ENCODE measurements around the gene COQ10A.
A peak's percentile ranks its signal among the peaks of the same experiment; 100 is the strongest.
"Not testable (repeated sequence)": the region's sequence is repeated elsewhere in the genome, so short reads cannot be mapped to it uniquely, and the experiment has no call there.

COQ10A gene

DNA sequence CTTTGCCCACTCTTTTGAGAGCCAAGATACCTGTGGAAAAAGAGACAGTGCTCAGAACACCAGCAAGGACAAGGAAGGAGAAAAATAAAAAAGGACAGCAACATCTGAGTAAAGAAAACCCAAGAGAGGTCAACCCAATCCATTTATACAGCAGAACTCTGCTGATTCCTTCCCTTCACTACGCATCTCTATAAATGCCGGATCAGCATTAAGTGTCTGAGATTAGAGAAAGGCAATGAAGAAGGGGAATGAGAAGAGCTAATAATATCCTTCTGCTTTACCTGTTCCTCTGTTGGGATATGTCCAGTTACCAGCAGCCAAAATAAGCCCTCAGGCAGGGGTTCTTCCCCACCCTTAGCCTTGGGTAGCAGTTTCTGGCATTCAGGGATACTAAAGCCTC is 15.8 kb downstream of the COQ10A start:
- H3K36me3 ChIP-seq (ENCODE audit: insufficient read depth, low read length): peaks cover 59% of the 10 kb centered on the region
- H3K9ac ChIP-seq (ENCODE audit: low read depth, low read length): no peak overlapping the region
- no peaks in the 10 kb centered on the region for H3K4me1 ChIP-seq (ENCODE audit: control insufficient read depth, insufficient read depth, low read length)

DNA sequence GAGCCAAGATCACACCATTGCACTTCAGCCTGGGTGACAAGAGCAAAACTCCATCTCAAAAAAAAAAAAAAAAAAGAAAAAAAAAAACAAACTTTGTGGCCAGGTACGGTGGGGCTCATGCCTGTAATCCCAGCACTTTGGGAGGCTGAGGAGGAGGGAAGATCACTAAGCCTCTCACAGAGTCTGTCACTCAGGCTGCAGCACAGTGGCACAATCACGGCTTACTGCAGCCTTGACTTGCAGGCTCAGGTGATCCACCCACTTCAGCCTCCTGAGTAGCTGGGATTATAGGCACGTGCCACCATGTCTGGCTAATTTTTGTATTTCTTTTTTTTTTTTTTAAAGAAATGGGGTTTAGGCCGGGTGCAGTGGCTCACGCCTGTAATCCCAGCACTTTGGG is 17.5 kb downstream of the COQ10A start:
- H3K27me3 ChIP-seq (ENCODE audit: control insufficient read depth, insufficient read depth, low read length); H3K4me1 ChIP-seq (ENCODE audit: control insufficient read depth, insufficient read depth, low read length); H3K9me3 ChIP-seq (replicated peaks; ENCODE audit: low read length); H3K4me3 ChIP-seq (ENCODE audit: low read length); H3K4me2 ChIP-seq (ENCODE audit: low read length); H3K9ac ChIP-seq (ENCODE audit: low read depth, low read length): not testable (repeated sequence)
- H3K36me3 ChIP-seq (ENCODE audit: insufficient read depth, low read length): peaks cover 48% of the 10 kb centered on the region

More for the DNA sequence above, 15.8 kb downstream of the COQ10A start:
- H3K27me3 ChIP-seq (ENCODE audit: control insufficient read depth, insufficient read depth, low read length): no peaks in the 10 kb centered on the region
- H3K4me3 ChIP-seq (ENCODE audit: low read length): no peak overlapping the region
- no peak overlapping the region for H3K4me2 ChIP-seq (ENCODE audit: low read length)
- no peaks in the 10 kb centered on the region for H3K9me3 ChIP-seq (replicated peaks; ENCODE audit: low read length)

DNA sequence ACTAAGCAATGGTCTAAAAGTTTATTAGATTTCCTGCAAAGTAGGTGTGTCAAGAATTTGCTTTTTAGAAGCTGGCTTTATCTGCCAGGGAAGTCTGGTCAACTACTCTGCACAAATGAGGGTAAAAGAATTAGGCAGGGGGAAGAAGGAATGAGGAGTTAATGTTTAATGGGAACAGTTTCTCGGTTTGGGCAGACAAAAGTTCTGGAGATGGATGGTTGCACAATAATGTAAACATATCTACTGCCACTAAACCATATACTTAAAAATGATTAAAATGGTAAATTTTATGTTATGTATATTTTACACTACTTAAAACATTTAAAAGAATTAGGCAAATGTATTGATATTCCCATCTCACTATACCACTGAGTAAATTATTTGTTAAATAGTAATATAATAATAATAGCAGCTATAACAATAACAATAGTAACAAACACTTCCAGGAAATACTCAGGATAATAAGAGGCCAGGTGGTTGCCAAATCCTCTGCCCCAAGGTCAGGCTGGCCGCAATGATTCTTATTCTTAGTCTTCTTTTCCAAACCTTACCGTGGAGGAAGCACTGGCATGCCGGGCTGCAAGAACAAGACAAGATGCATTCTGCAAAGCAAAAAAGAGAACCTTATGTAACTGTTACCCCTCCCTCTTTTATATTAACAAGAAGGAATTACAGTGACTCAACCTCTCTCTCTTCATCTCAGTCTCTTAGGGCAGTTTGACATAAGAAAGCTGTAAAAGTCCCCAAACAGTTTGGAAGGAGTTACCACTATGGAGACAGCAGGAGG is 19.5 kb downstream of the COQ10A start:
- peaks cover 44% of the 10 kb centered on the region for H3K36me3 ChIP-seq (ENCODE audit: insufficient read depth, low read length)
- H3K4me1 ChIP-seq (ENCODE audit: control insufficient read depth, insufficient read depth, low read length): no peaks in the 10 kb centered on the region
- H3K4me3 ChIP-seq (ENCODE audit: low read length): no peak overlapping the region
- H3K4me2 ChIP-seq (ENCODE audit: low read length): no peak overlapping the region
- no peaks in the 10 kb centered on the region for H3K9me3 ChIP-seq (replicated peaks; ENCODE audit: low read length)
- no peaks in the 10 kb centered on the region for H3K27me3 ChIP-seq (ENCODE audit: control insufficient read depth, insufficient read depth, low read length)
- no peak overlapping the region for H3K9ac ChIP-seq (ENCODE audit: low read depth, low read length)

- Histone ChIP-seq H3K4me3 (ENCODE audit: low read length) (no peak overlapping the region), H3K4me2 (ENCODE audit: low read length) (no peak overlapping the region), H3K9me3 (replicated peaks; ENCODE audit: low read length) (no peaks in the 10 kb centered on the region), H3K4me1 (ENCODE audit: control insufficient read depth, insufficient read depth, low read length) (no peaks in the 10 kb centered on the region), H3K9ac (ENCODE audit: low read depth, low read length) (no peak overlapping the region), H3K27me3 (ENCODE audit: control insufficient read depth, insufficient read depth, low read length) (no peaks in the 10 kb centered on the region), H3K36me3 (ENCODE audit: insufficient read depth, low read length) (peaks cover 28% of the 10 kb centered on the region)
Measured at GRCh38 chr12:56288705-56289387, 22.1 kb downstream of the COQ10A start.

GRCh38 chr12:56293795-56294194 is 27.1 kb downstream of the COQ10A start:
- Histone ChIP-seq H3K4me1 (ENCODE audit: control insufficient read depth, insufficient read depth, low read length) (peaks cover 14% of the 10 kb centered on the region), H3K27me3 (ENCODE audit: control insufficient read depth, insufficient read depth, low read length) (no peaks in the 10 kb centered on the region), H3K9me3 (replicated peaks; ENCODE audit: low read length) (no peaks in the 10 kb centered on the region), H3K4me2 (ENCODE audit: low read length) (no peak overlapping the region), H3K4me3 (ENCODE audit: low read length) (no peak overlapping the region), H3K36me3 (ENCODE audit: insufficient read depth, low read length) (peaks cover 31% of the 10 kb centered on the region), H3K9ac (ENCODE audit: low read depth, low read length) (no peak overlapping the region)

- H3K9me3 ChIP-seq (replicated peaks; ENCODE audit: low read length): no peaks in the 10 kb centered on the region
- peaks cover 24% of the 10 kb centered on the region for H3K36me3 ChIP-seq (ENCODE audit: insufficient read depth, low read length)
- H3K27me3 ChIP-seq (ENCODE audit: control insufficient read depth, insufficient read depth, low read length): no peaks in the 10 kb centered on the region
- H3K4me1 ChIP-seq (ENCODE audit: control insufficient read depth, insufficient read depth, low read length): peaks cover 28% of the 10 kb centered on the region
- H3K4me2 ChIP-seq (ENCODE audit: low read length): peak overlapping the region; percentile 4
- no peak overlapping the region for H3K4me3 ChIP-seq (ENCODE audit: low read length)
- H3K9ac ChIP-seq (ENCODE audit: low read depth, low read length): no peak overlapping the region
Measured at GRCh38 chr12:56296295-56296694, 29.6 kb downstream of the COQ10A start.

GRCh38 chr12:56297400-56297799 is 30.7 kb downstream of the COQ10A start:
- no peaks in the 10 kb centered on the region for H3K9me3 ChIP-seq (replicated peaks; ENCODE audit: low read length)
- H3K9ac ChIP-seq (ENCODE audit: low read depth, low read length): no peak overlapping the region
- peaks cover 19% of the 10 kb centered on the region for H3K36me3 ChIP-seq (ENCODE audit: insufficient read depth, low read length)
- H3K27me3 ChIP-seq (ENCODE audit: control insufficient read depth, insufficient read depth, low read length): no peaks in the 10 kb centered on the region
- no peak overlapping the region for H3K4me2 ChIP-seq (ENCODE audit: low read length)
- H3K4me1 ChIP-seq (ENCODE audit: control insufficient read depth, insufficient read depth, low read length): peaks cover 28% of the 10 kb centered on the region
- no peak overlapping the region for H3K4me3 ChIP-seq (ENCODE audit: low read length)

- peak overlapping the region; percentile 83 for H3K4me2 ChIP-seq (ENCODE audit: low read length)
- H3K4me3 ChIP-seq (ENCODE audit: low read length): peak overlapping the region; percentile 94
- H3K4me1 ChIP-seq (ENCODE audit: control insufficient read depth, insufficient read depth, low read length): peaks cover 28% of the 10 kb centered on the region
- H3K9me3 ChIP-seq (replicated peaks; ENCODE audit: low read length): no peaks in the 10 kb centered on the region
- H3K27me3 ChIP-seq (ENCODE audit: control insufficient read depth, insufficient read depth, low read length): no peaks in the 10 kb centered on the region
- peaks cover 19% of the 10 kb centered on the region for H3K36me3 ChIP-seq (ENCODE audit: insufficient read depth, low read length)
- H3K9ac ChIP-seq (ENCODE audit: low read depth, low read length): peak overlapping the region; percentile 90
Measured at GRCh38 chr12:56298828-56299227, 32.1 kb downstream of the COQ10A start.

- no peaks in the 10 kb centered on the region for H3K9me3 ChIP-seq (replicated peaks; ENCODE audit: low read length)
- H3K4me3 ChIP-seq (ENCODE audit: low read length): peak overlapping the region; percentile 94
- no peaks in the 10 kb centered on the region for H3K27me3 ChIP-seq (ENCODE audit: control insufficient read depth, insufficient read depth, low read length)
- H3K36me3 ChIP-seq (ENCODE audit: insufficient read depth, low read length): peaks cover 19% of the 10 kb centered on the region
- H3K9ac ChIP-seq (ENCODE audit: low read depth, low read length): peak overlapping the region; percentile 90
- peaks cover 28% of the 10 kb centered on the region for H3K4me1 ChIP-seq (ENCODE audit: control insufficient read depth, insufficient read depth, low read length)
- H3K4me2 ChIP-seq (ENCODE audit: low read length): peak overlapping the region; percentile 83
Measured at GRCh38 chr12:56299308-56299852, 32.6 kb downstream of the COQ10A start.

DNA sequence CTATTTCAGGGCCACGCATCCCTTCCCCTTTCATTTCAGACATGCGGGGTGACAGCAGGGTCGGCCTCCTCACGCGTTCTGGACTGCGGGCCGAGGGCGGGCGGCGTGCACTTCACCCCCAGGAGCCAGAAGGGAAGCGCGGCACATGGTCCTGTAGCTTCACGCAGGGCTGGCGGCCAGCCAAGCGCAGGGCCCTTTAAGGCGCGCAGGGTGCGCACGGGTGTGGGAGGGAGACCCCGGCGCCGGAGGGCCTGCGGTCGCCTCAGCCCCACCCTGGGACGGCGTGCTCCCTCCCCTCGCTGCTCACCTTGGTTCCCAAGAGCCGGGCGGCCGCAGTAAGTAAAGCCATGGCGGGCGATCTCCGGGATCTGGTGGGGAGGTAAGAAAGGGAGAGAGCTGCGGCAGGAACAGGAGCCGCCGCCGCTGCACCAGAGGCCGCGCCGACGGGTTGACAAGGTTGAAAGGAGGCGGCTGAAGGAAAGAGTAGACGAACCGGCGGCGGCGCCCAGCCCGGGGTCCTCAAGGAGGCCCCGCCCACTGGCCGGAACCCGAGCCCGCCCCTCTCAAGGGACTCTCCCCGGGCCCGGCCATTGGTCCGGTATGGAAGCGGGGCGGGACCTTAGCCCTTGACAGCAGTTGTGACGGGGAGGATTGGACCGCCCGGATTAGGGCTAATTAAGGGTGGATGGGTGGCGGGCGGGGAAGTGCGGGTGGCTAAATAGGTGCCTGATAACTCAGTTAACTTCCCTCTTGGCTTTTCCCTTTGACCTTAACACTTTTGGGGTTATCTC is 33.3 kb downstream of the COQ10A start, which contains the start of gene CS:
Gene CS (minus strand): TSS at position 478 of the 791 bp plus-strand sequence. CDS start 129 bp downstream, at position 349.
- H3K4me2 ChIP-seq (ENCODE audit: low read length): peak within 1 kb of the TSS; percentile 96
- H3K27me3 ChIP-seq (ENCODE audit: control insufficient read depth, insufficient read depth, low read length): no peaks in the 10 kb centered on the region
- H3K9me3 ChIP-seq (replicated peaks; ENCODE audit: low read length): no peaks in the 10 kb centered on the region
- H3K4me3 ChIP-seq (ENCODE audit: low read length): peak within 1 kb of the TSS; percentile 94
- H3K36me3 ChIP-seq (ENCODE audit: insufficient read depth, low read length): peaks cover 19% of the 10 kb centered on the region
- H3K4me1 ChIP-seq (ENCODE audit: control insufficient read depth, insufficient read depth, low read length): peaks cover 28% of the 10 kb centered on the region
- H3K9ac ChIP-seq (ENCODE audit: low read depth, low read length): peak within 1 kb of the TSS; percentile 90

All from skeletal muscle satellite cell (primary cell).